NCI-H2081 (cell line): ENCODE measurements around the gene C12orf42.

Source experiments
- DNase-seq, 2 experiments: peaks; one replicate each; lab custom pipeline; 2025; lab: John Stamatoyannopoulos, UW

The C12orf42 gene

DNA sequence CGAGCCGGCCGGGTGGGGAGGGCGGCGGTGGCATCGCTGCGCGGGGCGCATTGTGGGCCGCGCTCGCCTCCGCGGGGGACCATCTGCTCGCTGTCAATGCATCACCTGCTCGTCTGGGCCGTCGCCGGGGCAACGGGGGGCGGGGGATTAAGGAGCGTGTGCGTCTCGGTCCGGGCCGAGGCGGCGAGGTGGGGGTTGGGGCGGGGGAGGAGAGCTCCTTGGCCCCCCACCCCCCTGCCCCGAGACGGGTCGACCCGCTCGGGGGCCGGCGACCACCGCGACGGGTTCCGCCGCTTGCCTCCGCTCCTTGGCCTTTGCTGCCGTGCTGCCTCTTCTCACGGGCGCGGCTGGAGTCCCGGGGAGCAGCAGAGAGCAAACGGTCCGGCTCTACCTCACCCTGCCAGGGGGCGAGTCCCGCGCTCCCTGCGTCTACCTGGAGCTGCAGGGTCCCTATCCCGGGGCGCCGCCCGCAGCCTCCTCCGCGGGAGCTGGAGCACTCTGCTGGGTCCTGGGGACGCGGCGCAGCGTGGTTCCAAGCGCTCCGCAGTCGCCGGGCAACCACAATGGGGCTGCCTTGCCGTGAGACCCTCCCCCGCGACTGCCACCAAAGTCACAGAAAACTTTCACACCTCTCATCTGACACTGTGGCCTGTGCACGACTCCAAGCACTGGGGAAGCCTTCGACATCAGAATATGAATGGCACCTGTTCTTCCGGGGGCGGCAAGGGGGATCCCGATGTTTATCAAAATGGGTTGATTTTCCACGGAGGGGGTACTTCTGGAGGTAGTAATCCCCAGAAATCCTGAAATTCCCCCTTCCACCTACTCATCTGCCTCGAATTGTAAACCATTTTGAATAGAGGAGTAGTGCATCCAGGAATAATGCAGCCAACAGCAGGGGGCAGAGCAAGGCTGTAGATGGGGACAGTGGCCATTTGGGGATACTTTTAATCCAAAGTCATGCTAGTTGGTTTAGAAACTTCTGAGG, at the start of gene C12orf42:
TSS of gene C12orf42 (minus strand) at position 500 of the 988 bp plus-strand sequence. CDS start 17,542 bp downstream, outside the sequence.
- DNase-seq = peak; percentile 94

DNA sequence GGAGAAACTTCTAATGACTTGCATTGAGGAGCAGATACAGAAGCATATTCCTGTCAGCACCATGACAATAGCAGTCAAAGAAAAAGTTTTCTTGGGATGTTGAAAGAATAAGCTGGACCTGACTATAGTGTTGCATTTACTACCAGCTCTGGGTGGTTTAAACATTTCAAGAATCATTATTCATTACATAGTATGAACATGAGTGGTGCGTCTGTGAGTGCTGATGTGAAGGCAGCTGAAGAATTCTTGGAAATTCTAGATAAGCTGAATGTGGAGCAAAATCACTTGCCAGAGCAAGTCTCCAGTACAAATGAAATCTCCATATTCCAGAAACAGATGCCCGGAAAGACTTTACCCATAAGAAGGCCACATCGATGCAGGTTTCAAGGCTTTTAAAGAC, 46.3 kb upstream of the C12orf42 start:
- DNase-seq = no peak

DNA sequence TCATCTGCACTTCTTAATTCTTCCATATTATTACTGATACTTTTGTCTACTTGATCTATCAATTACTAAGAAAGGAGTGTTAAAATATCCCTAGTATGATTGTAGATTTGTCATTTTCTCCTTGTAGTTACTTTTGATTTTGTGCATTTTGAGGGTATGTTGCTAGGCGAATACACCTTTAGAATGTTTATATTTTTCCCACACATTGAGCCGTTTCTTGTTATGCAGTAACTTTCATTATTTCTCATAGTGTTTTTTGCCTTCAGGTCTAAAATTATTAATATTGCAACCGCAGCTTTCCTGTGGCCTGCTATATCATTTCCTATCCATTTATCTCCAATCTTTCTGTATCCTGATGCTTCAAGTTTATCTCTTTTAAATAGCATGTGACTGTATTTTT, 44.6 kb upstream of the C12orf42 start:
- DNase-seq = no peak

DNA sequence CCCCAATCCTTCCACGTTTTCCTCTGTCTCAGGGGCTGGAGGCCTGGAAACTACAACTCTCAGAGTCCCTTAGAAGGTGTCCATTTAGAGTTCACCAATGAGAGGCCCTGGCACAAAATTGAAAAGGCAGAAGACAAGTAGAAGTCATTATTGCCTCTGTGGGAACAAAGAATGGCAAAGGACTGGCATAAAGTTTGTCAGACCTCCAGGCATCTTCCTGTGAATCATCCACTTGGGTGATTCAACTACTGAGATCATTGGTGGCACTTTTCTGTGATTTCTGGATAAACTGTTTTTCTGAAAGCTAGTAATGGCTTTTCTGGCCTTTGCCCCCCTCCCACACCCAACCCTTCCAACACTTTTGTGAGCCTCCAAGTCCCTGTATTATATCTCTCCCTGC, 42.6 kb upstream of the C12orf42 start:
- no peak for DNase-seq

DNA sequence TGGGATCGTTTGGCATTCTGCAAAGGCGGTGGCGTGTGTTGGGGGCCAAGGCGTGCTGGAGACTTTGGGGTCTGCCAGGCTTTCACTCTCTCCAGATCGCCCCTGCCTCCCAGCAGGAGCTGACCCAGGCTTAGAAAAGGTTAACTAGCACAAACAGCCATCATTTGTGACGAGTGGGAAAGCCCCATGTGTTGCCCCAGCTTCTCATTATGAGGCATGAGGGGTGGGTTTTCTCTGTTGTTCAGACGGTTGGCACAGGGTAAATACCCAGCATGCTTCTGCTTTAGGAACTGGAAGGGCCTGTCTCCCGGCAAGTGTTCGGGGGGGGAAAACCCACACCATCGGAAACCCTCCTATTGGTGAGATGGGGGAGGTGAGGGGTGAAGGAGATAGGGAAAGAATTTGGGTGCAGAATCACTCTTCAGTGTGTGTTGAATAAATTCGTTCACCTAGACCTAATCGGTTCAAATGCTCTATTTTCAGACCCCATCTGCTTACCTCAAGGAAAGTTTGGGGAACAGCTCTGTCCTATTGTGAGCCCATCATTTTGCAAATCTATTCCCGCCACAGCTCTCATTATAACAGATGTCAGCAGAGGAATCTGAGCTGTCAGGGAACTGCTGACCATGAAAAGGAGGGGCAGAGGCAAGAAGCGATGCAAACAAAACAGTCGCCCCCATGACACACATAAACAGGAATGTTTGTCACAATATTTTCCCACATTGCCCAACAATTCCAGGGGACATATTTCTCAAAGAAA, 34.7 kb upstream of the C12orf42 start:
- no peak for DNase-seq

DNA sequence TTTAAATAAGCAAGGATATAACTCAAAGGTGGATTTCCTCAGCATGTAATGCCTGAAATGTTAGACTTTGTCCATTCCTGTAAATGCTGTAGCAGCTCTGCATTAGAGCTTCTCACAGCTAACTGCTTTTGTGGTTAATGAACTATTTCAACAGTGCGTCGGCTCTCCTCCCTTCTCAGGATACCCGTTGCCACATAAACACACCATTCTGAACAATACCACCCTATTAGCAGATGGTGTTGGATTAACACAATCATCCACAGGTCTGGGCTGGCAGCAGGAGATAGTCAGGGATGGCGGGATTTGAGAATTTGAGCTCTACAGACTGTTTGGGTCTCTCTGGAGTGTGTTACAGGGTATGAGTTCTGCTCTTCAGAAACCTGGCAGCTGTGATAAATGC, 33.5 kb upstream of the C12orf42 start:
- DNase-seq = peak in 1 of 2 experiments; percentile 52

DNA sequence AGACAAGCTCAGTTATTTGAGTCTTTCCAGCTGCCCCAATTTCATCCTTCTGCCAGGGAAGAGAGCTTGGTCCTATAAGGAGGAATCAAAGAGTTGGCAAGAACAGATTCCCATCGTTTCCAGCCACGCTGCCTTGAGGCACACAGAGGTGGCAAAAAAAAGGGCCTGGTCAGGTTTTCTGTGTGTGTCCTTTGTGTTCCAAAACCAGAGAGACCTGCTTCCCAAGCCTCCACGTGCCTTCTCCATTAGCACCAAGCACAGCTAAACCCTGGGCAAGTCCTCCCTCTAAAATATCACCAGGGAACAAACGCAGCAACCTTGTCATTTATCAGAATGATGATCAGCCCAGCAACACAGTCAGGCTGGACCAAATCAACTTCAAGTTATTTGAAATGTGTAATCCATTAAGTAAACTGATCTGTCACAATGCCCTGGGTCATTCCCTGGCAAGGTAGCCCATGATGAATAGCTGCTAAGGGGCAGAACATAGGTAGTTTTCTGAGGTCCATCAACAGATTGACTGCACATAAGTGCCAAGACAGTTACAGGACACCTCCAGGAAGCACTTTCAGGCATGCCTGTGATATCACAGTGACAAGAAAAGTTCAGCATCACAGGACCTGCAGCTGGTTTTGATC, 28.6 kb upstream of the C12orf42 start:
- no peak for DNase-seq

DNA sequence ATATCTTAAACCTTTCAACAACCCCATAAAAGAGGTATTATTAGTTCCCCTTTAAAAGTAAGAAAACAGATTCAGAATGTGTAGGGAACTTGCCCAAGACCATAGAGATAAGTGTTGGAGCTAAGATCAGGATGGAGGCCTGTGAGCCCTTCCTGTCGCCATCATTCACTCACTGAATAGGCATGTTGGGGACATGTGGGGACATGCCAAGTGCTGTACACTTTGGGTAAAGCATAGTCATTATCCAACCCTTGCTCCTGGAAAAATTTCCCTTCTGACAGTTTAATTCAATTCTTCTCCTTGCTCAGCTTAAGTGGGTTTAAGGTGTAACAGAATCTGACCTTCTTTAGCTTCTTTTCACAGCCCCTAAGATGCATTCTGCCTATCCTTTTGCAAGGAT, 28.0 kb upstream of the C12orf42 start:
- peak in 1 of 2 experiments; percentile 19 for DNase-seq

DNA sequence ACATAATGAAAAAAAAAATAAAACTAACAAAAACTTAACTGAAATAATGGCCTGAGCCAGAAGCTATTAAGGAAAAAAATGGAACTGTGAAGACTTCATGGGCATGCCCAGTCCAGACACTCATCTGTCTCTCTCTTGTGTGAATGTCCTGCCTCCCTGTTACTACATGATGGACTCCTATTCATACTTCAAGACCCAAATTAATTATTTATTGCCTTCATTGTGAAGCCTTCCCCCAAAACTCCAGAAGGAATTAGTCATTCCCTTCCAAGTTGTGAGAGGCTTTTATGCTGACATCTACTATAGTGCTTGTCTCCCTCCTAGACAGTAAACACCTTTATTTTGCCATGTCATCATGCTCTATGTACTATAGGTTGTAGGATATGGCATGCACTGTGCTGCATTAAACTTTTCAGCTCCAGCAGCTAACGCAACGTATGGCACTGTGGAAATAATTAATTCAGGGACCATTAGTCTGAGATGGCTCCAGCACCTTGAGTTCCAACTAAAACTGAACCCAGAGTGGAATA, 25.0 kb upstream of the C12orf42 start:
- DNase-seq = no peak

DNA sequence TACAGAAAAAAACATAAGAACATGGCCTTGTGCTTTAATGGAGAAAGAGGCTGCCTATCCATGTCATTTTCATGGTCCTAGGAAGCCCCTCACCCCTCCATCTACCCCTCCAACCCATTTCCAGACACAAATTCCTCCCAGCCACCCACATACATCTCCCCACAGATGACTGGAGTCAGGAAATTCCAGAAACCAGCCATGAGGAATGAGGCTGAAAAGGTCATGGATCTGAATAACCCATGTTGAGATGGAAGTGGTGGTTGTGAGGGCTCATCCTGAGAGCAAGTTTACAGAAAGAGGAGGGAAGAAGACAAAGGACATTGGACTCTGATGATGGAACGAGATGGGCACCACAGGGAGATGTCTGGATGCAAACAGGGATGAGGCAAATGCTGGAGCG, 23.9 kb upstream of the C12orf42 start:
- no peak for DNase-seq

DNA sequence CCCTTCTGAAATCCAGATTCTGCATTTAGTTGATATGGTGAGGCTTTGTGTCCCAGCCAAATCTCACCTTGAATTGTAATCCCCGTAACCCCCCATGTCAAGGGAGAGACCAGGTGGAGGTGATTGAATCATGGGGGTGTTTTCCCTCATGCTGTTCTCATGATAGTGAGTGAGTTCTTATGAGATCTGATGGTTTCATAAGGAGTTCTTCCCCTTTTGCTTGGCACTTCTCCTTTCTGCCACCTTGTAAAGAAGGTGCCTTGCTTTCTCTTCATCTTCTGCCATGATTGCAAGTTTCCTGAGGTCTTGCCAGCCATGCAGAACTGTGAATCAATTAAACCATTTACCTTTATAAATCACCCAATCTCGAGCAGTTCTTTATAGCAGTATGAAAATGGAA, 23.1 kb upstream of the C12orf42 start:
- no peak for DNase-seq

DNA sequence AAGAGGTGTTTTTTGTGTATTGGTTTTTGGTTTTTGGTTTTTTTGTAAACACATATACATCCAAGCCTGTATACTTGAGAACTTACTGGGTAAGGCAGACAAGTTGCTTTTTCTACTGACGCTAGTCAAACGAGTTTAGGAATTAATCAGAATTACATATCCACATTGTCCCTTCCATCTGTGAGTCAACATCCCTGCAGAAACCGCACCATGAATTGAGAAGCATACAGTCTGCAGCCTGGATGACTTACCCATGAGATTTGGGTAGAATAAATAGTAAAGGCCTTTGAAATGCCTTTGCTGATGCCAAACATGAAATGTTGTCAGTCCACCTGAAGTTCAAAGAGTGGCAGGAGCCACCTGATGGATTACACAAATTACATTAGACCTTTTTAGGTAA, 21.4 kb upstream of the C12orf42 start:
- DNase-seq = no peak

DNA sequence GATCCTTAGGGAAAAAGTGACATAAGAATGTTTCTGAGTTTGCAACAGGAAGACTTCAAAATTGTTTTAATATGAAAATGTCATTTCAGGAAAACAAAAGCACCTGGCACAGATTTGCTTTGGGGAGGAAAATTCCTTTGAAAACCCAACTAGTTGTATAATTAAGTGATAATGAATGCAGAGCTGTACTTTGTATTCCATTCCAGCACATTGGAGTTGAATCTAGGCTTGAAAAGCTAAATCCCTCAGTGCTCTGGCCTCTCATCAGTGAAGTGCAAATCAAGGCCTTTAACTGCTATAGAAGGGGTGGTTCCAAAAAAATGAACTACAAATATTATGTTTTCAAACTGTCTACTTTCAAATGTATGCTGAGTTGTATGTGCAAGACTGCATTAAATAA, 19.6 kb upstream of the C12orf42 start:
- no peak for DNase-seq

DNA sequence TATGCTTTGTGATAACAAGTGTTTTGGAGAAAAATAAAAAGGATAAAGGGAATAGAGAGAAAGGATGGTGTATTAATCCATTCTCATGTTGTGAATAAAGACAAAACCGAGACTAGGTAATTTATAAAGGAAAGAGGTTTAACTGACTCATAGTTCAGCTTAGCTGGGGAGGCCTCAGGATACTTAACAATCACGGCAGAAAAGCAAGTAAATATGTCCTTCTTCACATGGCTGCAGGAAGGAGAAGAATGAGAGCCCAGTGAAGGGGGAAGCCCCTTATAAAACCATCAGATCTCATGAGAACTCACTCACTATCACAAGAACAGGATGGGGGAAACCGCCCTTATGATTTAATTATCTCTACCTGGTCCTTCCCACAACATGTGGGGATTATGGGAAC, 18.1 kb upstream of the C12orf42 start:
- no peak for DNase-seq

DNA sequence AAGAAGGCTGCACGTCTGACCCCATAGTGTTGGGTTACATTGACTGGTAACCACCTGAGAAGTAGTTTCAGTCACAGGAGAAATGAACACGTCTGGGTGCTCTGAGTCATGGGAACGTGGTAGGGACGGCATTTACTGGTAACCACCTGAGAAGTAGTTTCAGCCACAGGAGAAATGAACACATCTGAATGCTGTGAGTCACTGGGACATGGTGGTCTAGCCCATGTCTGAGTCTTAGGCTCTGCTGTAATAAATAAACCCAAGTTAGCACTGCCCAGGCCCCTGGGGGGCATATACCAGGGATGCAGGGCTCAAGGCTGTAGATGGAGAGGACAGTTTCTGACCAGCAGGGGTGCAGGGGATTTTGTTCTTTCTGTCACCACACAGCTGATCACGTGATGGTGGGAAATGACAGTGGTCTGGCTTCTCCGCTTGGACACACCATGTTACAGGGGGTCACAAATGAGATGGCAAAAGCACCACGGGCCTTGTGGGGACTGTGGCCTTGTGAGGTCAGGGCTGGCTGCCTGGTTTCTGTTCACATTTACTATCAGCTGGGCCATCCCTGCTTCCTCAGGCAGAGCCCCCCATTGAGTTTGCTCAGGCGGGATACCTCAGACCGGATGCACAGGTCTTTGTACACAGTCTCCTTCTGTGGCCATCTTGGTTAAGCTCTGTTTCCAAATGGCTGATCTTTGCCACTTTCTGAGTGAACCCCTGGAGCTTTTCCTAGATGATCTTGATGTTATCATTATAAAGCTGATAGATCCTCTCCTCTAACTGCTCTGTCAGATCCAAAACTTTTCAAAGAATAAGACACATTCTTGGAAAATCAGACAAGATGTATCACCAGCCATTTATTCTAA, 9.8 kb upstream of the C12orf42 start:
- no peak for DNase-seq

DNA sequence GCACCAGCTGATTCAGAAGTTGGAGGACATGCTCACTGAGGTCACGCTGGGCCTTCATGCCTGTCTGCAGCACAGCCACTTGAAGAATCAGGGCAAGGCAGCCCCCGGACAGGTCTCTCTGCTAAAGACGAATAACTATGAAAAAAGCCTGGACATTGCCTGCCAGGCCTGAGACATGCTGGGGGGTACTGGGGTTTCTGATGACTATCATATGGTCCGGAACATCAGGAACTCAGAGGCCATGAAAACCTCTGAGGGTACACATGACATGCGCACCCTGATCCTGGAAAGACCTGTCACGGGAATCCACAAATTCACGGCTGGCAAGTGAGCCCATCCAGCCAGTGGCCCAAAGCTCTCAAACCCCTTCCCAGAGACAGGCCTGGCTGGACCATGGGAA, 8.8 kb upstream of the C12orf42 start:
- DNase-seq = no peak

DNA sequence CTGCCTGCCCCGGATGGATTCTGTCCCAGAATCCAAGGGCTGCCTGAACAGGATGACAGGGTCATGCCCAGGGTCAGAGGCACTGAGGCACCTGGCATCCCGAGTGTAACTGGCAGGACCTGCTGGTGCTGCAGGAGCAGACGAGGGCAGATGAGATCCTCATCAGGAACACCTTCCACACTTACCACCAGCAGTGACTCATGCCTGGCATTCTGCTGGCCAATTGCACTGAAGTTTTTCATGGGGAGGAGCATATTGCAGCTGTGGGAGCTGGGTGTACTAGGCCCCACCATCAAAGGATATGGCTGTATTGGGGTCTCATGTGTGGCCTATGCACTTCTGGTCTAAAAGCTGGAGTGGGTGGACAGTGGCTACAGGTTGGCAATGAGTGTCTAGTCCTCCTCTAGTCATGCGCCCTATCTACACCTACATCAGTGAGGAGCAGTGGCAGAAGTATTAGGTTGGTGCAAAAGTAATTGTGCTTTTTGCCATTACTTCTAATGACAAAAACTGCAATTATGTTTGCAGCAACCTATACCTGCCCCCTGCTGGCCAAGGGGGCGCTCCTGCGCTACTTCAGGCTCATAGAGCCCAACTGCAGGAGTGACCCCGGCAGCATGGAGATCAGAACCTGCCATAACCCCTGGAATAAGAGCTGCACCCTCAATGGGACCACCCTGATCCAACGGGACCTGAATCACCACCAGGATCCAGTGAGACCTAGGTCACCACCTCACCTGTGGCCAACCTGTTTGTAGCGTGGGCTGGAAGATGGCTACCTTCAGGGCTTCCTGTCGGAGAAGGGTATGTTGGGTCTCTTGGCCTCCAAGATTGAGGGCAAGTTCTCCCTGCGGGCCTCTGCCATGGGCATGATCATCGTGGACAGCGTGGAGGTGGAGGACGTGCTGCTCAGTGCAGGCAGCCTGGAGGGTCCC, 8.0 kb upstream of the C12orf42 start:
- peak; percentile 6 to 26 for DNase-seq

DNA sequence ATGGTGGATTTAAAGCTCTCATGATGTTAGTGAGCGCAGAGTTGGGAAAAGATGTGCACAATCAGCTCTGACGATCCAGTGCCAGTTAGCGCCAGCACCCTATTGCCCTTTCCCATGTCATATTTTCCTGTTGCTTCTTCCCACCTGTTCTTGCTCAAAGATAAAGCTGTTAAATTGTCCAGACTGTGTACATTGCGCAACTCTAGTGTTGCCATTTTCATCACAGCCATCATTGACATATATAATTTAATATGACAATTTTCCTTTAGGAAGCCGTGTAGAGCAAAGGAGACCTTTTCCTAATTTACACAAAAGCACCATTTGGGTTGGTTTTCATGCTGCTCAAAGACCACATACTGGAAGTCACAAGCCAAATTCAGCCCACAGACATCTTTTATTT, 5.7 kb upstream of the C12orf42 start:
- DNase-seq = peak; percentile 18 to 67

DNA sequence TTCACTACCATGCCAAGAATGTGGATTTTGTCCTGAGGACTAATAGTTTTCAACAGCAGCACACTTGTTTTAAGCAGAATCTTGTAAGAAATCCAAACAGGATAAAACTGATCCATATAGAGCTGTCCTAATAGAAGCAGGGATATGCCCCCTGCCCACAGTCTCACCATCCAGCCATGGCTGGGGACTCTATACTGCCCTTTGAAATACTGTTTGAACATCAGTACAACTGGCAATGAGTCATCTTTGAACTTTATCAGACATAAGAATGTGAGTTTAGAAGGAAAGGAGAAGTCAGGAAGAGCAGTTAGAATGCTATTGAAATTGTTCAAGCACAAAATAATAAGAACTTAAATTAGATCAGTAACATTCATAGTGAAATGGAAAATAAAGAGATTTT, 3.8 kb upstream of the C12orf42 start:
- DNase-seq = no peak

DNA sequence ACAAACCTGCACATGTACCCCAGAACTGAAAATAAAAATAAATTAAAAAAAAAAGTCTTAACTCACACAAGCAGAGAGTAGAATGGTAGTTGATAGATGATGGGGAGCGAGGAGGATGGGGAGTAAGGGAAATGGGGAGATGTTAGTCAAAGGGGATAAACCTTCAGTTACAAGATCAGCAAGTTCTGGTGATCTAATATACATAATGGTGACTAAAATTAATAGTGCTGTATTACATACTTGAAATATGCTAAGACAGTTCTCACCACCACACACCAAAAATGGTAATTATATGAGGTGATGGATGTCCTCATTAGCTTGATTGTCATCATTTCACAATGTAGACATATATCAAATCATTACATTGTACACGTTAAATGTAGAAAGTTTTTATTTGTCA, 3.2 kb upstream of the C12orf42 start:
- no peak for DNase-seq
